Endothelial cell of hepatic sinusoid (primary cell): ENCODE data around the gene DNAJB13.

Experiments used
- in situ Hi-C: cut with HindIII; loops from 2 replicates; pipeline ENCODE4 v1.10.0; 2017; ENCODE audit warnings: low sequenced_read_pairs

Gene DNAJB13

DNA sequence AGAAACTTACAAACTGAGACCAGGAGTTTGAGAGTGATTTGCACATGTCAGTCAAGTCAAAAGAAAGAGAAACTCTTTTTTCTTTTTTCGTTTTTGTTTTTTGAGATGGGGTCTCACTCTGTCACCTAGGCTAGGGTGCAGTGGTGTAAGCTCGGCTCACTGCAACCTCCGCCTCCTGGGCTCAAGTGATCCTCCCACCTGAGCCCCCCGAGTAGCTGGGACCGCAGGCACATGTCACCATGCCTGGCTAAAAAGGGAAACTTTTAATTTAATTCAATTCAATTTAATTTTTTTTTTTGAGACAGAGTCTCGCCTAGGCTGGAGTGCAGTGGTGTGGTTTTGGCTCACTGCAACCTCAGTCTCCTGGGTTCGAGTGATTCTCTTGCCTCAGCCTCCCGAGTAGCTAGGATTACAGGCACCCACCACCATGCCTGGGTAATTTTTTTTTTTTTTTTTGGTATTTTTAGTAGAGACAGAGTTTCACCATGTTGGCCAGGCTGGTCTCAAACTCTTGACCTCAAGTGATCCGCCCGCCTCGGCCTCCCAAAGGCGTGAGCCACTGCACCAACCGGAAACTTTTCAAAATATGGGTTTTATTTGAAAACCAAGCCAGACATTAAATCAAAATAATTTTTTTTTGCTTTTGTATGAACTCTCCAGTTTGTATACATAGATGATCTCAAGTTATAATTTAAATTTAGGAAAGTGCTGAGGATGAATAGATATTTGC lies 48.2 kb downstream of the DNAJB13 start:
- in situ Hi-C loops, result no loop called here

- in situ Hi-C loops, result no loop called here
These were observed 48.9 kb downstream of the DNAJB13 start for GRCh38 chr11:73999581-74000306.

DNA sequence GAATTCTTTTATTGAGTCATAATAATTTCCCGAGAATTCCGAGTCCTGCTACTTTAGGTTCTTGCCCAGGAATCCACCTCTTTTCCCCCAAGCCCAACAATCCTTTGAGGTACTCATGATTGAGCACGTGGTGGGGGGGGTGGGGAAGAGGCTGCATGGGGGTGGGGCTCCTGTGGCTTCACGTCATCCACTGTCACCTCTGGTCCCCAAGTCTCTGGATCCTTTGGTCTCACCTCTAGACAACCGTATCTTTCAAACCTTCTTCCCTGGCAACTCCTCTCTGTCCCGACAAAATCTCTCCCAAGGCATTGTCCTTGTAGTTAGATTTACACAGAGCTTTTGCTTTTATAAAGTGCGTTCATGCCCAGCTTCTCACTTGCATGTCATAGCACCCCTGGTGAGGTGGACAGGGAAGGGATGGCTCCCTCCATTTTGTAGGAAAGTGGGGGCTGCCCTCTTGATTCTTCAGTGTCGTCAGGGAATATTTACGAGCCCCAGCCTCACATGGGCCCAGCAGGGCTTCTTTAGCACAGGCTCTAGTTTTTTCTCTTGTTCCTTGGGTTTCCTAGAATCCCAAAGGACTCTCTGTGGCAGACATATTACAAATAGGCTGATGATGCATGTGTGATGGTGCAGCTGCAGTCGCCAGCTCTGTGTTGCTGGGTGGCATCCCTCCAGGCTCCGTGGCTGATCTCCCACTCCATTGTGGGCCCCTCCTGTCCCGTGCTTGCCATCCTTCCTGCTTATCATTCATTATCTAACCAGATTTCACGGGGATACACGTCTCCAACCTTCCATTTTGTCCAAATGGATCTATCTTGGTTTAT lies 49.7 kb downstream of the DNAJB13 start:
- in situ Hi-C loops, result no loop called here

DNA sequence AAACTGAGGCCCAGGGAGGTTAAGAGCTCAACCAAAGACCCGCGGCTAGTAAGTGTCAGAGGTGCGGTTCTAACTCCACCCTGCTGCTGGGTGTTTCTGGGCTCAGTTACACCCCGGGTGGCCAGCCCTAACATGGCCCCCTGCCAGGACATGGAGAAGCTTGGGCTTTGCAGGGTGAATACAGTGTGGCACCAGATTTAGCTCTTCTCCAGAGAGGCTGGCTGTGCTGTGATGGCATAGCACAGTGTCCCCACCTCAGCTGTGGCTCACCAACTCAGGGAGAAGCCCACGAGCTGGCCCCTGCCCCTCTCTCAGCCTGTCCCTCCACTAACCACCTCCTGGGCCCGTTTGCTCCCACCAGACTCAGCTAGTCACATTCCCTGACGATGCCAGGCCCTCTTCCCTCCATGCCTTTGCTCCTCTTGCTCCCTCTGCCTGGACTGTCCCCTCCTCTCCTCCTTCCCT lies 51.0 kb downstream of the DNAJB13 start:
- in situ Hi-C loops, result no loop called here

GRCh38 chr11:74002832-74003231 lies 52.0 kb downstream of the DNAJB13 start:
- in situ Hi-C loops, result no loop called here

- in situ Hi-C loops, result no loop called here
These were observed 53.3 kb downstream of the DNAJB13 start for GRCh38 chr11:74004046-74004695.

DNA sequence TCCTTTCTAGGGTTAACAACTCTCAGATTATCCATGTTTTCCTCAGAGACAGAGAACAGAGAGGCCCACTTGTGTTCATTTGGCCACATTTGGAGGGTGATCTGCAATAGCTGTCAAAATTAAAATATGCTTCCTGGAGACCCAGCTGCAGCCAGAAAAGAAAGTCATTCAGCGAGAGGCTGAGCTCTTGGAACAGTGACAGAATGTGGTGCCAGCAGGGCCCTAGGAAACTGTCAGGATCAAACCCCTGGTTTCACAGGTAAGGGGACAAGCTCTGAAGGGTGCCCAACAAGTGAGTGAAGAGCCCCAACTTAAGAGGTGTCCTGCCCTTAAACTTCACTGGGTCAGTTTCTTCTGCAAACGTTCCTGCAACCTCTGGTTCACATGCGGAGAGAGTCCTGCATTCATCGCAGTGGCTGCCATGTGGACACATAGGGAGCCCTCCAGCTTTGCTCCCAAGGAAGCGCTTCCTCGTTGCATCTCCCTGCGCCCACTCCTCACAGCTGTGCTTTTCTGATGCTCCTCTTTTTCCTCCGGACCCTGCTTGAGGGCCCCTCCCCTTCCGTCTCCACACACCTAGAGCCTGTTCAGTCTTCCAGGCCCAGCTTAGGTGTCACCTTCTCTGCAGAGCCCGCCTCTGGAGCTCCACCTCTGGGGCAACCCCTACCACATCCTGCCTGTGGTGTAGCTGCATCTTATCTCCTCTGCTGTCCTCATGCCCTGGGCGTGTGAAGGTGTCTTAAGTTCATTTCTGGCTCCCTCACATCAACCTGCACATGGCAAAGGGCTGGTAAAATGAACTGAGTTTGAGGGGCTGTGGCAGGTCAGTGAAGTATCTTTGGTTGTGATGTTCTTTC lies 54.2 kb downstream of the DNAJB13 start:
- in situ Hi-C loops, result no loop called here

GRCh38 chr11:74005721-74006517 lies 55.1 kb downstream of the DNAJB13 start:
- in situ Hi-C loops, result no loop called here

DNA sequence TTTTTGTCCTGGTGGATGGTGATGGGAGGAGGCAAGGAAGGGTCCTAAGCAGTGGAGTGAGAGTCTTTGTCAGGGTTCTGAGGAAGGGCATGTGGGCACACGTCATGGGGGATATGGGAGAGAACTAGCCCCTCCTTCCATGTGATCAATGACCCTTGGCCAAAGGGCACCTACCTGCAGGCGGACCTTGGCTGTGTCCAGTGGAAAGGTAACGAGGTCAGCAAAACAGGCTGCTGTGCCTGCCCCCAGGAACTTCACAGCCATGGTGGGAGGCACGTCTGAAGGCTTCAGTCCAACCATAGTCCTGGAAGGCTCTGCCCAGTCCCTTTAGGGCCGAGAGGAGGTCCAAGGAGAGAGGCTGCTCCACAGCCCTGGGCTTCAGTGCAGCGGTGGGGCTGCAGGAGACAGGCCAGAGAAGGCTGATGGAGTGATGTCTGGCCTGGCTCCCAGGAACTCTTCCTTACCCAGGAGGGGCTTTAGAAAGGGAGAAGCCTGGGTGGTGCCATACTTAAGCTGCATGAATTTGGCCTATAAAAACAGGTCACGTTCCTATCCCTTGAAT lies 56.0 kb downstream of the DNAJB13 start:
- in situ Hi-C loops, result no loop called here

- in situ Hi-C loops, result no loop called here
These were observed 57.0 kb downstream of the DNAJB13 start for GRCh38 chr11:74007691-74008372.

DNA sequence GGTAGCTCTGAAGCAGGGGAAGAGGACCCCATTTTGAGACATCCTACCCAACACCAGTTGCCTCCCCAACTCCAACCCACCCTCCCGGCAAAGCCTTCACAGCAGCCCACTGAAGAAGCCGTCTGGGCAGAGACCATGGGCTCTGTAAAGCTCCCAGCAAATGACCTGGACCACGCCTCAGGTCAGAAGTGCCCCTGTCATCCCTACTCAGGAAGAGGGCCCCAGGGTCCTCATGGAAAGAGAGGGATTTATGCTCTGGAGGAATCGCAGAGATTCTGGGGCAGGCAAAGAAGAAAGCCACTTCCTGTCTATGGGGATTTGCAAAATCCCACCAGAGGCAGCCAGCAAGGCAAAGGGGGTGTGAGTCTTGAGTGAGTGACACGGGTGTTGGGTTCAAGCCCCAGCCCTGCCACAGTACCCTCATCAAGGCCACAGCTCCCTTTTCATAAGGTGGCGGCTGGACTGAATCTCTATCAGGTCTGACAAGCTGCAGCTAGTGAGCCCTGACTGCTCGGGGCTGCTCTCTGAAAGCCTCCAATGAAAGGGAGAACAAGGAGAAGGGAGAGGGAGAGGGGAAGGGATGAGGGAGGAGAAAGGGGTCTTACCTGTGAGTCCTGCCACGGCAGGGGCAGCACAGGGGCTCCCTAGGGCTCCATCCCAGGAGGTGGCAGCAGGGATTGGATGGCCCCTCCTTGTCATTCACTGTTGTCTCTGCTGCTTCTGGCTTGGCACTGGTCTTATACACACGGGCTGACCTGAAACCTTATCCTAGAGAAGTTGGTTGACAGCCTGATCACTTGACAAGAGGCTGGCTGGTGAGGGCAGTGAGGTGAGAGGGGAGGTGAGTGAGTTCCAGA lies 57.8 kb downstream of the DNAJB13 start, which contains the start of gene UCP3:
Gene UCP3 (minus strand): TSS at position 713 of the 857 bp plus-strand sequence. CDS start 2,043 bp downstream, outside the sequence.
- in situ Hi-C loops, result no loop called here

GRCh38 chr11:74009230-74009547 lies 58.4 kb downstream of the DNAJB13 start:
- in situ Hi-C loops, result no loop called here

DNA sequence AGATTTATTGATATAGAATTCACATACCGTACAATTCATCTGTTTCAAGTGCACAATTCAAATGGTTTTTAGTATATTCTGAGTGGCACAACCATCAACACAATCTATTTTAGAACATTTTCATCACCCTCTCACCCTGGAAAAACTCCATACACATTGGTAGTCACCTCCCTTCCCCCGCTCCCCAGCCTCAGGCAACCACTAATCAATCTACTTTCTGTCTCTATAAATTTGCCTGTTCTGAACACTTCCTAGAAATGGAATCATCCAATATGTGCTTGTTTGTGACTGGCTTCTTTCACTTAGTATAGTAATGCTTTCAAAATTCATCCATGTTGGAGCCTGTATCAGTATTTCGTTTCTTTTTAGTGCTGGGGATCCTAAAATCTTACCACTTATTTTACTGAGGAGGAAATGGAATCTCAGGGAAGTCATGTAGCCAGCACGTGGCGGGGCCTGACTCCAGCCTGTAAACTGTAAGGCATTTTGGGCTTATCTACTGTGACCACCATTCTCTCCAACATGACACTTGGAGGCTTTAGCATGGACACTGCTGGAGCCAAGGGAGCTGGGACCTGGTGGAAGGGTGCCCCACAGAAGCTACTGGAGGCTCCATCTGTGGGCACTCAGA lies 59.0 kb downstream of the DNAJB13 start:
- in situ Hi-C loops, result loop anchor here (5.0 kb wide), 1 partner anchor 63 kb away; no protein-coding TSS in a partner anchor

- in situ Hi-C loops, result loop anchor here (5.0 kb wide), 1 partner anchor 62 kb away; no protein-coding TSS in a partner anchor
These were observed 59.8 kb downstream of the DNAJB13 start for GRCh38 chr11:74010306-74011300.

DNA sequence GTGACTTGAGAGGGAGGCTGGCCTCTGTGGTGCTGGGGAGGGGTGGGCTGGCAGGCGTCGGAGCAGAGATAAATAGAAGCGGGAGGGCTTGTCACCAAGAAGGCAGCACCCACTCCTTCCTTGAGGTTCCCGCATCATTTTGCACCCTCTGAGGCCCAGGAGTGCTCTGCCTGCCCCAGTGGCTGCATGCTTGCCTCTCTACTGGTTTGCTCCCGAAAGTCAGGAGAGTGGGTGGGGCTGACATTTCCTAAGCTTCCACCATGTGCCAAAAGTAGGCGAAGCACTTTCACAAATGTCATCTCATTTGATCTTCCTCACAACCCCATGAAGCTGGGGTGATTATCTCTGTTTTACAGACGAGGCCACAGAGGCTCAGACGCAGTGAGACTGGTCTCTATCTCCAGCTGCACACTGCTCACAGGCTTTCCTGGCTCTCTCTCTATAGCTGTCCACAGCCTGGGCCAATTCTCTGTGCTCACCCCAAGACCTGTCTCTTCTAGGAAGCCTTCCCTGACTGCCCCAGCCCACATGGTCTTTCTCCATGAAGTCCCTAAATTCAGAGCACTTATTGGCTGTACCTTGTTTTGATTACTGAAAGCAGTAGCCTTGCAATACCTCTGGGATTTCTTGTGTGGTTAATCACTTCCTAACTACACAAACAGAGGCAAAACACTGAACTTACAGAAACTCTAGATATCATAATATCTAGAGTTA lies 60.7 kb downstream of the DNAJB13 start:
- in situ Hi-C loops, result loop anchor here (5.0 kb wide), 1 partner anchor 61 kb away; no protein-coding TSS in a partner anchor
